GM19043 (cell line): Measurements from ENCODE around the gene BCR.

Experiments used
- ATAC-seq: cut with Tn5 transposase; IDR thresholded peaks from one replicate; pipeline ENCODE4 v1.9.1; 2021; ENCODE audit warnings: low read depth; ENCODE audit not compliant: unreplicated experiment

BCR gene

DNA sequence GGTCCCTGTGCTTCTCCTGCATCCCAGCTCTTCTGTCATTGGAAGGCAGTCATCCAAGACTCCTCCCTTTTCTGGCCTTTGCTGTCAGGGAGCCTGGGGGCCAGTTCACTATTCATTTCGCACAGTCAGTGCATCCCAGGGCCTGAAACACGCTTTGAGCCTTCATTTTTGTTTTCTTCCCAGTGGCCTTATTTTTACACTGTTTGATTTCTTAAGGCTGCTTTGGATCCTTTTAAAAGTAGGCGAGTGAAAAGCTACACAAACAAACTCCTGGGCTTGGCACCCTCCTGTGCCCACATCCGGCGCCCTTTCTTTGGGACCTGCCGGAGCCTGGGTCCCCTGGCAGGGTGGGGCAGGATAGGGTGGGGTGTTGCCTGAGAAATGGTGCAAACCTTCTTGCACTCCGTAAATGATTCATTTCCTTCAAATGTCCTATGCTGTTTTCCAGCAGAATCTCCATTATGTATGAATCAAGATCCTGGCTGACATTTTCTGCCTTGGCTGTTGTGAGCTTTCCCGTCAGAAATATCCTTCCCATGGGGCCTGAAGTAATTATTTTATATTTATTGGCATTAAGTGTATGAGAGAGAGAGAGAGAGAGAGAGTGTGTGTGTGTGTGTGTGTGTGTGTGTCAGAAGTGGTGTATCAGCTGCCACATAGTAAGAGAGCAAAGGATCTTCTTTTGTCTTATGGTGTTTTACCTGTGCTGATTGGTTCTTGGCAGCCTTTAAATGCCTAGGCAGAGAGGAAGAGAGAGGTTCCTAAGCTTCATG, 45.6 kb downstream of the BCR start:
- ATAC-seq, result no peak

DNA sequence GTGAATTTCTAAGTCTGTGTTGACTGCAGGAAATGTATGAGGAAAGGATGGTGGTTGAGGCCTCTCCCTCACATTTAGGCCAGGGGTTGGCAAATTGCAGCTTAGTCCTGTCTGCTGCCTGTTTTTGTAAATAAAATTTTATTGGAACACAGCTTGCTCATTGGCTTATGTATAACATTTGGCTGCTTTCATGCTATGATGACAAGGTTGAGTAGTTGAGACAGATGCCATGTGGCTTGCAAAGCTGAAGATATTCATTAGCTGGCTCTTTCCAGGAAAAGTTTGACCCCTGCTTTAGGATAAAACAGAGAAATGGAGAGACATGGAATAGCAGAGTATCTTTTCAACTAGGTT, 46.2 kb downstream of the BCR start:
- no peak for ATAC-seq

DNA sequence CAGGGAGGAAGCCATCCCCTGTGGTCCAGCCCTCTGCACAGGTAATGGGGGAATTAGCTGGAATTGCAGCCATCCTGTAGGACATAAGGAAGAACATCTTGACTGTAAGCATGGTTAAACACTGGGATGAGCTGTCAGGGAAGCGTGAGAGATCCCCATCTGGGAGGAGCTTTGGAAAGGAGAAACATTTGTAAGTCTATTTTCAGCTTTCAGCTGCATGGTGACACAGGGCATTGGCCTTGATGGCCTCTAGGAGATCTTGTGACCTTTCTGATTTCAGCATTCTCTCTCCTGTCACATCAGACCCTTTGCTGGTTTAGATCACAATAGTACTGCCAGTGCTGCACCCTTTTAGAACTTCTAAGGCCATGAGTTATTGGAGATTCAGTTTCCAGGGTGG, 47.1 kb downstream of the BCR start:
- no peak for ATAC-seq

DNA sequence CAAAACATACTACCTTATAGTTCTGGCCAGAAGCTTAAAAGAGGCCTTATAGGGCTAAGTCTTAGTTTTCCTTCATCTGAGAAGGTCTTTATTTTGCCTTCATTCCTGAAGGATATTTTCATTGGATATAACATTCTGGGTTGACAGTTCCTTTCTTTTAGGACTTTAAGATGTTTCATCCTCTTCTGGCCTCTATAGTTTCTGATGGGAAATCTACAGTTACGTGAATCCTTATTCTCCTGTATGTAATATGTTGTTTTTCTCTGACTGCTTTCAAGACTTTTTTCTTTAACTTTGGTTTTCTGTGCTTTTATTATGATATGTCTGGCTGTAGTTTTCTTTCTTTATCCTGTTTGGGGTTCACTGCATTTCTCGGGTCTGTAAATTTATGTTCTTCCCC, 48.2 kb downstream of the BCR start:
- ATAC-seq, result no peak

DNA sequence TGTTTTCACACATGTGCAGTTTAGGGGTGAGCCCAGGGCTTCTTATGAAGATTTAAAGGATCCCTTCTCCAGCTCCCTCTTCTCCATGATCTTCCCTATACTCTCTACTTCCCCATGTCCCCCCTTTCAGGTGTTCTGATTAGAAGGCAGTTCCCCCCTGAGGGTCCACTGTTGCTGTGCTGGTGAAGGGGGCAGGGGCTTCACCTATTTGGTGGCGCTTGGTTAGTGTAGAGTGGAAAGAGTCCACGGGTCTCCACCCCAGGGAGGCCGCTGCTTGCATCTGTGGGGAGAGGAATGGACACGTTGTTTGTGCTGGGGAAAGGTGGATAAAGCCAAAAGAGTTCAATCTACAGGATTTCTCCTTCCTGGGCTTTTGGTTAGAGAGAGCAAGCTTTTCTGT, 49.3 kb downstream of the BCR start:
- no peak for ATAC-seq

DNA sequence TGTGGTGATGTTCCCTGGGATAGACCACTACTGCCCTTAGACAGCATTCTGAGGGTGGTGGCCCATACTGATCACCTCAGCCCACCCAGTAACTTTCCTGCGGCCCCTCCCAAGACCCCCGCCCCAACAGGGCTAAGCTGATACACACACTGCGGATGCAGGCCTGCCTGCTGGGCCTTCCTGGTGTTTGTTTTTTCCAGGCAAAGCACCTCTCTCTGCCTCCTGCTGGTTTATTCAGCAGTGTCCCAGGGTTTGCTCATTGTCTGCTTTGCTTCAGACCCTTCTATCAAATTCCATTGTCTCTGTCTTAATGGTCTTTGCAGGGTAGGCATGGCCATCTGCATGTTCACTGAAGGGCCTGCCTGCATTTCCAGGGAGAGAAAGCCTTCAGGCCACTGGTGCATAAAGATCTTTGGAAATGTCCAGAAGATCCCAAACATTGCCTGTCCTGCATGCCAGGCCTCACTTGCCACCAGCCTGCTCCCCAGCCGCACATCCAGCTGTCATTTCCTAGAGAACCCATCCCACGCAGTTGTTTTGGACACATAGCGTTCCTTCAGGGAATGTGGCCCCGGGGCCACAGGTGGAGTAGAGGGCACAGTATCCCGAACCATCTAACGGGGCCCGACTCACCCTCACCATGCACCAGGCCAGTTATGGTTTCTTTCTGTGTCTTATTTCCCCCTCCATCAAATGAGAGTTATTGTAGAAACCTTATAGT, 50.2 kb downstream of the BCR start:
- ATAC-seq, result no peak

DNA sequence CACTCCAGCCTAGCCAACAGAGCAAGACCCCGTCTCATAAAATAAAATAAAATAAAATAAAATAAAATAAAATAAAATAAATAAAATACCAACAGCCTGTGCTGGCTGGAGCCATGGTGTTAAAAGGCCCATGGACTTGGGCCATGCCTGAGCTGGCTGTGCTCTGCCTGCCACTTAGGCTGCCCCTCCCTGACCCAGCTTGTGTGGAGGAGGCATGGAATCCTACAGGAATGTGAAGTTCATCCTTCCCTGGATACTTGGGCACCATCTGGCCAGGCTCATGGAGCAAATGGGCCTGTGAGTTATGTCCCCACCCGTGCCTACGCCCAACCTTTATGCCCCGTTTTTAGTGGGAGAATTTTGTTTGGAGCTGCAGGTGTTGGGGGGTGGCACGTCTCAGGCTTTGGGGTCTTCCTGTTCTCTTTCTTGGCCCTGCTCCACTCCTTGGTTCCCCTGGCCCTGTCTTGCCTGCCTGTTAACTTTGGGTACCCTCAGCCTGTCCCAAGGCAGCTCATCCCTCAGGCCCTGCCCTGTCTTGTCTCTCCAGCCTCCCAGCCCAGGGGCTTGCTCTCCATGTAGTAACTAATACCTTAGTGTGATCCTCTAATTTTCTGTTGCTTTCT, 51.3 kb downstream of the BCR start:
- ATAC-seq, result no peak

DNA sequence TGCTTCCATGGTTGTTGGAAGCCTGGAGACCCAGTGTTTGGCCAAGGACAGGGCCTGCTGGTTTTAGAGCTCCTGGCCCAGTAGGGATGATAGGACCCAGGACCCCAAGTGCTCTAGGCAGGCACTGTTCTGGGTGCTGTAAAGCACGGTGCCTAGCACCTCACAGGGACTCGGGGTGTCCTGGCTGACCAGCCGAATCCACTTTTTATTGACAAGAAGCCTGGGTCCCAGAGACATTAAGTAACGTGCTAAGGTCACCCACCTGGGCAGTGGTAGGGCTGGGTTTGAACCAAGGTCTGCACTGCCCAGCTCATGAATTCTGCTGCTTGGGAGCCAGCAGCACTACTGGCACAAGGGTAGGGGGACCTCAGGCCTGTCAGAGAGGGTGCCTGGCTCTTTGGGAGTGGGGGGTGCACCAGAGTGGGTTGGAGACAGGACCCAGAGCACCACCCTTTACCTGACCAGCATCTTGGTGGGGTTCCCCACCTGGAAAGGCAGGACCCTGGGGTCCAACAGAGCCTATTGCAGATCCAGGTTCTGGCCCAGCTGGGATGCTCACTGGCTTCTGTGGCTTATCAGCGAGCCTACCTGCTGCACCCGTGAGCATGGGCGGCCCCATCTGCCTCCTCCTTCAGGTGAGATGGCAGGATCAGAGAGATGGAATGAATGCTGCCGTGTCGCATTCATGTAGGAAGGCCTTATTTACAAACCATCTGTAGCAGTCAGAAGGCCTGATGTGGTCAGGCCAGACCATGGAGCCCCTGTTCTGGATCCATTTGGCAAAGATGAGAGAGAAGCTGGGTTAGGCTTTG, 52.0 kb downstream of the BCR start:
- no peak for ATAC-seq

DNA sequence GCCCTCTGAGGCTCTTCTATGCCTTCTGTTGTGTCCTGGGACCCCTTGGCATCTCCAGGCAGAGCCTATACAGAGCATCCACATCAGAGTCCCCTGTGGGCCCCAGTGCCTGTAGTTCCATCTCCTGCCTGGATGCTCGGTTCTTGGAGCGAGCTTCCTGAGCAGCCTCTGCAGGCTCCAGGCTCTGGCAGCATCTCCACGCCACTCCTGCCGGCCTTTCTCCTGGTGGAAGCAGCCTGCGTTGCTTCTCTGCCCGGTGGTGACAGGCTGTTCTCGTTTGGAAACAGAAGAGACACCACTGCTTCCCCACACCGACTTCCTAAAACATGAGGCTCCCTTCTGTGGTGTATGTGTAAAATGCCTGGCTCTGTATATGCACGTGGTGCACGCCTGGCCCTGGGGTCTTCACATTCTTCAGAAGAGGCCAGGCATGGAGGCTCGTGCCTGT, 52.8 kb downstream of the BCR start:
- no peak for ATAC-seq

DNA sequence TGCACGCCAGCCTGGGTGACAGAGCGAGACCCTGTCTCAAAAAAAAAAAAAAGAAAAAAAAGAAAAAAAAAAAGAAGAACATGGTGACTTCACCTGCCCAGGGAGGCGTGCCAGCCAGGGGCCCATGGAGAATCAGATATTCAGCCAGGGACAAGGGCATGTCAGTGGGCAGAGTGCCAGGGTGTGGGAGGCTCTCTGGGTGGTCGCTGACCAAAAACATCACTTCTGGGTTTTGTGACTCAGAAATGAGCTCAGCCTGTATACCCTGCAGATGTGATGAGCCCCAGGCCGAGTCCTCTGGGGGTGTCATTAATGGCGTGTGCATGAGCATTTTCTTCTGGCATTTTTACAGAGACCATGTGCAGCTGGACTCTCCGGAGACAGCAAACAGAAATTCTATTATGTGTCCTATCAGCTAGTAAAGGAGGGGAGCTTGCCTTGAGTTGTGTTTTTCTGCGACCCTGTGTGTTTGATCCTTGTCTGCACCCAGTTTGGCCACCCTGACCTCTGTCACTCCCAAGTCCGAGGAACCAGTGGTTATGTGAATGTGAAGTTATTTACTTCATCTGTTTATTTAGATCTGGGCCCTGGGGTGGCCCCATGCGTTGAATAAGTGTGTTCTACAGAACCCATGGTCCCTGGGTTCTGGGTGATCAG, 53.6 kb downstream of the BCR start:
- no peak for ATAC-seq

DNA sequence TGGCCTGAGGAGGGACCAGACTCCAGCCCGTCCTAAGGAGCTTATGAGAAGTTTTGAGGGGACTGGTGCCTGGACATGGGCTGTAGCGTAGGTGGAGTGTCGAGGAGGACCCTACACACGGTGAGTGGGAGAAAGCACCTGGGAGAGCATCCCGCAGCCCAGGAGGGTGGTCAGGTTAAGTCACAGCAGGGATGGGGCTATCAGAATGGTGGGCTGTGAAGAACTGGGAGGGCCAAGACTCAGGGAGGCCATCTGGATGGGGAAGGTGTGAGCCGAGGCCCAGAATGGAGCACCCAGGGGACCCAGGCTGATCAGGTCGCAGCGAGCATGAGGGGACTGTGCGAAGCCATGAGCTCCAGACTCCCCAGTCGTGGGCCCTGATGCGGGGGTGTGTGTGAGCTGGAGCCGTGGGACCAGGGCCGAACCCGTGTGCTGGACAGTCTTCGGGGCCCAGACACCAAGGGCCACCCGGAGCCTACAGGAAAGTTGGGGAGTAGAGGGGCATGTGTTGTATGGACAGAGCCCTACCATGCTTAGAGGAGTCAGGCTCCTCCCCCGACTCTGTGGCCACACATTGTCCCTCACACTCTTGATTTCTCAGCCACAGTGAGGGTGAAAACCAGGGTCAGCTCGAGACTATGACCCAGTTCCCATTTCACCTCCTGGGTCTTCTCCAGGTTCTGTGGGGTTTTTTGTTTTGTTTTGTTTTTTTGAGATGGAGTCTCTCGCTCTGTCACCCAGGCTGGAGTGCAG, 54.3 kb downstream of the BCR start:
- ATAC-seq, result no peak

DNA sequence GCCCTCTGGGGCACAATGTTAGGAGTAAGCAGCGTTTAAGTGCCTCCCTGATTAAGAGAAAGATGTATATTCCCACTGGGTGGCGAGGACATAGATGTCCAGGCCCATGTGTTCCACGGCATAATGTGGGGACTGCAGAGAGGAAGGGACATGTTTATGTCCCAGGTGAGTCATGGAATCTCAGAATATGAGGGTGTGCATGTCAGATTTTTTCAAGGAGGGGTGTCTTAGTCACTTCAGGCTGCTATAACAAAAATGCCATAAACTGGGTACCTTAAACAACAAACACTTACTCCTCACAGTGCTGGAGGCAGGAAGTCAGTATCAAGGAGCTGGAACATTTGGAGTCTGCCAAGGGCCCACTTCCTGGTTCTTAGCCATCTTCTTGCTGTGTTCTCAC, 55.1 kb downstream of the BCR start:
- no peak for ATAC-seq

DNA sequence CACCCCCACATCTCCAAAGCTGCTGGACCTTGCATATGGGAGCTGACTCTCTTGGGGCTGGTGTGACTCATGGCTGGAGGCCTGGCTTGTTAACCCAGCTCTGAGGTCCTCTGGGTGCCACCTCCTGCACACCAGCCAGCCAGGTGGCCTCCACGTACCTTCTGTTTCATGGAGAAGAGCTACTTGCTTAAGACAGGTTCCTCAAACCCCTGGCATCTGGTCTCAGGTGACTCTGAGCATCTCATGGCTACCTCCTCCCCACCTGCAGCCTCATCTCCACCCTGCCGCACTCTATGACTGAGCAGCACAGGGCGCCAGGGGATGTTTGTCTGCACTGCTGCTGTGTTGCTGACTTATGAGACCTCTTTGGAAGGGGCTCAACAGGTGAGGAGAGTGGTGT, 55.7 kb downstream of the BCR start:
- no peak for ATAC-seq

DNA sequence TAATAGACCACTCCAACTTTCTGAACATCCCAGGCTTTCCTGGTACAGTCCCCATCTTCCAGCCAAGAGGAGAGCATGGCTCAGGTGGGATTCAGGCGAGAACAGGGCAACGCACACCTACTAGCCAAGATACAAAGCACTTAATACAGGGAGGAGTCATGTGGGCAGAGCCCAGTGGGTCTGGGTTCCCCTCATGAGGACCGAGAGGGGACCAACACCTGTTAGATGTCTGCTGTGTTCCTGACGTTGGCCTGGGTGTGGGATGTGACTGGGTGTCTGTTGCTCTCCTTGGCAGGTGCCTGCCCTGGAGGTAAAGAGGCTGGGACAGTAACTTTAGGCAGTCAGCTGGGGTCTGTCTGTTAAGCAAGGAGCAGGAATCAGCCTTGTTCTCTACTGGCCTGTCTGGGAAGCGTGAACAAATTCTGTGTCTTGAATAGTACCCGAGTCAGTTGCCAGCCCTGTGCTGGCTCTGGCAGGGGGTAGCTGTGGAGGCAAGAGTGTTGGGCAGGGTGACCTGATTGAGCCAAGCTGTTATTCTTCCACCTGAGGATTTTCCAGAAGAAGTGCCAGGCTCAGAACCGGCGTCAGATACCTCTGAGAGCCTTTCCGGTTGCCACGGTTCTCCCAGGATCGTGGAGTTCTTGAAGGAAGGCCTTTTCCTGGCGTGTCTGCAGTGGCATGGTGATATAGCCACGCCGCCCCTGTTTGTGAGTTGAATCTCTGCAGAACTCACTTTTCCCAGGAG, 56.3 kb downstream of the BCR start:
- no peak for ATAC-seq

DNA sequence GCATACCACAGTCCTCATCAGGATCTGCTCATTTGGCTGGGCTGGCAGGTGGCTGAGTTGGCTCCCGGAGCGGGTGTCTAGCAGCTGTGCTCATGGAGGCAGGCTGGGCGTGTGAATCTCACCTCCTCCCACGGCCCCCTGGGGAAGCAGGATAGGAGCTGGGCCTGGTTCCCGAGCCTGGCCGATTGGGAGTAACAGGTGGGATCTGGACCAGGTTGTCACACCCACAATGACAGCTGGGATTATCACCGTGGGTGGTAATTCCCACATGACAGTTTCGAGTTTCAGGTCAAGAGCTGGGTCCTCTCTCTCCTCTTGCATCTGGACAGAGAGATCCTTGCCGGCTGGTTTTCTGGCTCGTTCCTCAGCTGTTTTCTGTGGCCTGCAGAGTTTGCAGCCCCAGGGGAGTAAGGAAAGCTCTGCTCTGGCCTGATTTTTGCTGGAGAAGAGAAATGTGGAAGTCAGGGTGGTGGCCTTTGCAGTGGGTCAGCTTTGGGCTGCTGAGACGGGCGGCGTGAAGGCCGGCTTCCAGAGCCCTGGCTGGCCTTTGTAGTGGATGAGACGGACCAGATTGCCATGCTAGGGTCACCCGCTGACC, 57.0 kb downstream of the BCR start:
- ATAC-seq, result no peak

DNA sequence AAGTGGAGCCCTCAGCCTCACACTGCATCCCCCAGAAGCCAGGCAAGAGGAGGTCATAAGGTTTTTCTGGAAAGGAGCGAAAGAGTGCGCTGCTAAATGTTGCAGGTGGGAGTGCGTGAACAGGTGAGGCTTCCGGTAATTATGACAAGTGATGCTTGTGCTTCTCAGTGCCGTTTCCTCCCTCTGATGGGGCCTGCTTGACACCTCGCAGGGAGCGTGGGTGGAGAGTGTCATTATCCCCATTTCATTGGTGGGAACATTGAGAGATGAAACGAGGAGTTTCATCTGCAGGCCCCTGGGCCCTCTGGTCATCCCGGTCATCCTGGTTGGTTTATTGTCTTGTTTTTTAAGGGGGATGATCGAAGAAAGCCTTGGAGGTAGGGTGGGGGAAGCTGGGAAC, 57.5 kb downstream of the BCR start:
- no peak for ATAC-seq

DNA sequence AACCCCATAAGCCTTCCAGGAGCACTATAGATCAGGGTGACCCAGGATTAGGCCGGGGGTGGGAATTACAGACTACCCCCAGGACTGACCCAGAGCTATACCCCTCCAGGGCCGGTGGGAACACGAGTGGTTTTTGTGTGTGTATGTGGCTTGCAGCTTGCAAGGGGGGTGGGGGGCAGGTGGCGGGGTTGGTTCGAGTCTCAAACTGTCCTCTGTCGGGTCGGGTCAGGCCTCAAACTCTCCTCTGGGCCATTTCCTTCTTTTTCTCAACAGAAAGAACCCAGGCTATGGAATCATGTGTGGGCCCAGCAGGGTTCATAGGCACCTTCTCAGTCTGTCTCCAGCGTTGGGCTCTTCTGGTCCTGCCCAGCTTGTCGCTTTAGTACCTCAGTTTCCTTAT, 58.4 kb downstream of the BCR start:
- no peak for ATAC-seq

DNA sequence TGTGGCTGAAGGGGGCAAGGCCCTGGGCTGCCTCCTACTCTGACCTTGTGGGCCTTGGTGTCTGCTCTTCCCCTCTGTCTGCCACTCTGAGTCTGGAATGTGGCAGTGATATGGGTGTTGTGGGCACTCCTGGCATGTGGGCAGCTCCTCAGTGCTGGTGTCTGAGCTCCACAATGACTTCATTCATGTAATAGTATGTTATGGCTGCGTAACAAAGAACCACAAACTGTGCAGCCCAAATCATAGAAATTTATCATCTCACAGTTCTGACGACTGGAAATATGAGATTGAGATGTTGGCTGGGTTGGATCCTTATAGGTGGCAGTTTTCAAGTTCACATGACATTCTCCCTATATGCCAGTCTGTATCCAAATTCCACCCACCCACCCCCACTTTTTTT, 59.1 kb downstream of the BCR start:
- ATAC-seq, result no peak
